HG03469 (cell line): ENCODE data around the gene ANO10.

ENCODE experiments used
- ATAC-seq: cut with Tn5 transposase; IDR thresholded peaks from one replicate; pipeline ENCODE4 v1.9.1; 2021; ENCODE audit warnings: mild to moderate bottlenecking, moderate library complexity, moderate number of reproducible peaks; ENCODE audit not compliant: unreplicated experiment

ANO10 gene

DNA sequence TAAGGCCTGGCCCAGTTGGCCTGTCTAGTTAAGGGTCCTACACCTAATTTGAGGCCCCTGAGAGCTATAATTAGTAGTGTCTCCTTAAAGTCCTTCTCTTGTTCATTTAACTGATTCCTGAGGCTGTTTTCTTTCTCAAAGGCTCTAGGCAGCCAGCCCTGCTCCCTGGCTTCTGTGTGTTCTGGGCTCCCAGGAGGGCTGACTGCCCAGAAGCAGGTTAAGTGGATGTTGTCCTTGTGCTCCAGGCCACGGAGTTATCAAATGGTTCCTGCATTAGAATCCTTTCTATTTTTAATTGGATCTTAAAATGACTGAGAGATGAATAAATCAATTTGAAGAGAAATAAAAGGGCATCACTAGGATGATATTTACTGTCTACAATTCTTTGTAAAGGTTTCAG, 195.4 kb downstream of the ANO10 start:
- no peak for ATAC-seq

DNA sequence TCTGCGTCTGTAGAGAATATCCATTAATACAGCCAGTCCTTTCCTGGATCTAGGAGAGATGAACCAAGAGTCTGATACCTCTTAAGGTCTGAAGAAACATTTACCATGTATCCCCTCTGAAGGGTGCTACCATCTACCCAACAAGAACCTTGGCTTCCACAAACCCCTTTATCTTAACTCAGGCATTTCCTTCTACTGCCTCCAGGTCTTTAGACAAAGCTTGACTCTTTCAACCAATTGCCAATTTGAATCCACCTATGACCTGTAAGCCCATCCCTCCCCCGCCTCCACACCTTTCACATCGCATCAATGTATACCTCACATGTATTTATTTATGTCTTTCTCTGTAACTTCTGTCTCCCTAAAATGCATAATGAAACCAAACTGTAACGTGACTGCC, 196.0 kb downstream of the ANO10 start:
- ATAC-seq = no peak

DNA sequence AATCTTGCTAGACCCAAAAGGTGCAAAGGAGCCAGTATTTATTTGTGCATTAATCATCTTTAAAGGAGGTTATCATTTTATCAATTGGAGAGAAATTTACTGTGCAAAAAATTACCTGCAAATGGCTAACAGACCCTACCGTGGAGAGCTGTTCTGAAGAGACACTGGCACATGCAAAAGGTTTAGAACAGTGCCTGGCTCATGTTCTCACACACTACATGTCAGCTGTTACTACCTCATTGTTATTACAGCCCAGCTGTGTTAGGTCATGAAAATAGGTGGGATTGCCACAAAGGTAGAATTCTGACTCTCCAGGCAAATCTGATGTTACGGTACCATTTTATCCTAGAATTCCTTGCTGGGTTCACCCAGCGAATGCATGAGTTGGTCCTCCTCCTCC, 198.2 kb downstream of the ANO10 start:
- no peak for ATAC-seq

DNA sequence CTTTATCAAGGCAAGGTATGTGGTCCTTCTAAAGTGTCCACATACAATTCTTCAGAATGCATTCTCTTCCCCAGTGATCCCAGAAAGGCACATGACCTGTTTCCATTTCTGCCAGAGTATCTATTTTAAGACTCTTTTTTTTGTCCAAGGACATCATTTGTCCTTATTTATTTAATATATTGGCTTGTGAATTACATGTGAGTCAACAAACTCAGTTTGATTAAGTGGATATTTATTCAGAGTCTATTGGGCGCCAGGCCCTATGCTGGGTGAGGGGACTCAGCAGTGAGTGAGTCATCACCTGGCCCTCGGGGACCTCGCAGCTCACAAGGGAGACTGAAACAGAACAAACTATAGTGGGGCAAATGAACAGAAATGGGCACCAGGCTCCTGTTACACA, 198.7 kb downstream of the ANO10 start:
- ATAC-seq = no peak

DNA sequence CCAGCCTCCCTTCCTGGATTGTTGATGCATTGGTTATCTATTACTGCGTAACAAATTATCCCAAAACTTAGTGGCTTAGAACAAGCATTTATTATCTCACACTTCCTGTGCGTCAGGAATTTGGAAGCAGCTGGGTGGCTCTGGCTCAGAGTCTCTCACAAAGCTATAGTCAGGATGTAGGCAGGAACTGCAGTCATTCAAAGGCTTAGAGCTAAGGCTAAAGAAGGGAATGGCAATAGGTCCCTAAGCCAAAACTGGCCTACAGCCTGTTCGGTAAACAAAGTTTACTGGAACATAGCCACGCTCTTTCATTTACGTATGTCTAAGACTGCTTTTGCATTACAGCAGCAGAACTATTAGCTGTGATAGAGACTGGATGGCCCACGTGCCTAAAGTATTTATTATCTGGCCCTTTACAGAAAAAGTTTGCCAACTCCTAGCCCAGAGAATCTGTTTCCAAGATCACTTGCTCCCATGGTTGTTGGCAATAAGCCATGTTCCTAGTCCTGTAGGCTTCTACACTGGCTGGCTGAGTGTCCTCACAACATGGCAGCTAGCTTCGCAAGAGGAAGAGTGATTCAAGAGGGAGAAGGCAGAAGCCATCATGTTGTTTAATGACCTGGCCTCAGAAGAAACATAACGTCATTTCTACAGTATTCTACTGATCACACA, 203.1 kb downstream of the ANO10 start:
- ATAC-seq = no peak

DNA sequence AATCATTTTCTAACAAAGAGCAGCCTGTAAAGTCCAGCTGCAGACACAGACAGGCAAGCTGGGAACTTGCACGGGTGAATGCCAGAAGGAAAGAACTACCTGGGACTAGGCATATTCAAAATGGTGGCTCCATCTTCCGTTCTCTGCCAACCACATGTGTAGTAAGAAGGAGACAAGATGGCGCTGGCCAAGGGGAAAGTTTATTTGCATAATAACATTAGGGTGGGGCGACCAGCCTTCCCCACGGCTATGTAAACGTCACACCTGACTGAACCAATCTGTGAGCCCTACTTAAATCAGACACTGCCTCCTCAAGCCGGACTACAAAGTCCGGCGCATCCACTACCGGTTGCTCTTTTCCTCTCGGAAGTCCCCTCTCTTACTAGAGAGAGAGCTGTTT, 204.7 kb downstream of the ANO10 start:
- ATAC-seq = no peak

DNA sequence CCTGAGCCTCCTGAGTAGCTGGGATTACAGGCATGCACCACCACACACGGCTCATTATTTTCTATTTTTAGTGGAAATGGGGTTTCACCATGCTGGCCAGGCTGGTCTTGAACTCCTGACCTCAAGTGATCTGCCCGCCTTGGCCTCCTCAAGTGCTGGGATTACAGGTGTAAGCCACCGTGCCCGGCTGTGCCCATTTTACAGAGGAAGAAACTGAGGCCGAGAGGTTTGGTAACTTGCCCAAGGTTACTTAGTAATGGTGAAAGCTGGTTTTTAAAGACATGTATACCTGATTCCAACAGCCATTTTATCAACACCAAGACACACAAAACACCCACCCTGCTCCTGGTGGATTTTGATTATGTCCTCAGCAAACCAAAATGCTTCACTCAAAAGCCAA, 206.7 kb downstream of the ANO10 start:
- no peak for ATAC-seq

DNA sequence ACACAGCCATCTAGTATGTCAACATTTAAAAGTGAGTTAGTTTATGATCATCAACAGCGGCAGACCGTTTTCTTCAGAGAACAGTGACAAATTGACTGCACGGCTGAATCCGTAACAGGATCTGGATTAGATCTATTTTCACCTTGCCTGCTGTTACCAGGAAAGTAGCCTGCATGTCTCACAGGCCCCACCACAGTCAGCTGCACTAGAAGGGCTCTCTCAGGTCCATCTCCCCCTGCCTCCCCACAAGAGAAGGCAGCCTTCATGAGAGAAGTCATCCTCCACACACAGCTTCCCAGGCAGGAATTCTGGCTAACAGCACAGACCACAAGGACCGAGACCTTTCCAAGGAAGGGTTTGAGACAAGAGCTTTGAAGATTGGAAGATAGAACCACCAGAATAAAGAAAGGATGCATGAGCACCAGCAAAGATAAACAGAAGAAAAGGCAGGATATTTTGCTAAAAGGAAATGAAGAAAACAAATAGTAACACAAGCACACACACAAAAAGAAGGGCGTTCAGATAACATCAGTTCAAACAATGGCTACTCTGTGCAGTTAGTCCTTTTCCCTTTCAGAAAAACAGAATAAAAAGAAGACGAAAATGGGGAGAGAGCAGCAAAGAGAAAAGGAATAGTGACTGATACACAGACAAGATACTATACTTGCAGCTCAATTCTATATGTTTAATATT, 208.0 kb downstream of the ANO10 start:
- no peak for ATAC-seq

DNA sequence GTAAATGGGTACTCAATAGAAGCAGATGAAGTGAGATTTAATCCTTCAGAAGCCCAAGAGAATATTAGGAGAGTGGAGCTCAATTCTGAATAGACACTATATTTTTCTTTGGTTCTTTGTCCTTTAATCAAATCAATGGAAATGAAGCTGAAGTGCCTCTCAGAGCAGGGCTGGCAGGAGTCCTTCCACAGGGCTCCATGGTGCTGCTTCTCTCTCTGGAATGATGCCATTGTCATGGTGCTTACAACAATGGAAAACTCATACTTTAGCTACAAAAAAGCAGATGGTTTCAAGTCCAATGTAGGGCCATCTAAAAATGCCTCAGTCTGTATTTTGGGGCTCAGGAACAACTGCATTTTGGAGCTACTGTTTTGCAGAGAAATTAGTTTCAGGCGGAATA, 210.4 kb downstream of the ANO10 start:
- no peak for ATAC-seq

DNA sequence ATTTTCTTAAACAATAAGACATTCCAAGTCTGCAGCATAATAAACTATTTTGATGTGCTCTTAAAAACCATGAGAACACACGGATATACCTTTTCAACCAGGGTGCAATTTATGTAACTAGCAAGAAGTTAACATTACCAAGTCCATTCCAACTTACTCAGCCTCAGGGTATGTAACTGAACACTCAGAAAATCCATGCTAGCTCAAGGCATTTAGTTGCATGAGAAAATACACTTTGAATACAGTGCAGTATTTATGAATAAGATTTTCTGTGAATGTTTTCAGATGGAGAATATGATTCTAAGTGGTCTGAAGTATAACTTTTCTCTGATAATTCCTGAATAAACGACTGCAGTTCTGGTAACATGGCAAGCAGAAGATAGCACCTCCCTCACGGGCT, 211.2 kb downstream of the ANO10 start:
- ATAC-seq = no peak

DNA sequence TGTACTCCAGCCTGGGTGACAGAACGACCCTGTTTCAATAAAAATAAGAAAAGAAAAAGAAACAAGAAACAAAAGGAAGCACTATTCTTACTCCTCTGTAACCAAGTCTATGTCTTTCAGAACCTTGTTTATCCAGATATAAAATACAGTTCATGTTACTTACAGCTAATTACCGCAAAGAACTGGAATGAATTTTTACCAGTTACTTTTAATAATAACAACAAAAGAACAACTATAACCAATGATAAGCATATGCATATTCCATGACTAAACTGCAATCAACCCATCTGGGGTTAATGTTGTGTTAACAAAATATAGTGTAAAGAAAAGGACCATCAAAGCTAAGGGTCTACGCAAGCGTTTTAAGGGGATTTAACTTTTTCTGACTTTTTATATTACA, 212.3 kb downstream of the ANO10 start:
- ATAC-seq = no peak

DNA sequence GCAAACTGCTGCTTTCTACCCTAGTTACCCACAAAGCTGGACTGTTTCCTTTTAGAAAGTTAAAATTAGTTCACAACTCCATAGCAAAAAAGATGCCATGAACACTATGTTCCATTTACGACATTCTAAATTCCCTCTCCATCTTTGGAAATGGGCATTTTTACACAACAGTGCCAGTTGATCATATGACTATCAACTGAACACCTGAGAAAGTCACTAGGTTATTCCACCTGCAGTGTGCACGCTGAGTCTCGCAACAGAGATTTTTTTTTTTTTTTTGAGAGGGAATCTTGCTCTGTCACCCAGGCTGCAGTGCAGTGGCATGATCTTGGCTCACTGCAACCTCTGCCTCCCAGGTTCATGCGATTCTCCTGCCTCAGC, 215.2 kb downstream of the ANO10 start:
- no peak for ATAC-seq

DNA sequence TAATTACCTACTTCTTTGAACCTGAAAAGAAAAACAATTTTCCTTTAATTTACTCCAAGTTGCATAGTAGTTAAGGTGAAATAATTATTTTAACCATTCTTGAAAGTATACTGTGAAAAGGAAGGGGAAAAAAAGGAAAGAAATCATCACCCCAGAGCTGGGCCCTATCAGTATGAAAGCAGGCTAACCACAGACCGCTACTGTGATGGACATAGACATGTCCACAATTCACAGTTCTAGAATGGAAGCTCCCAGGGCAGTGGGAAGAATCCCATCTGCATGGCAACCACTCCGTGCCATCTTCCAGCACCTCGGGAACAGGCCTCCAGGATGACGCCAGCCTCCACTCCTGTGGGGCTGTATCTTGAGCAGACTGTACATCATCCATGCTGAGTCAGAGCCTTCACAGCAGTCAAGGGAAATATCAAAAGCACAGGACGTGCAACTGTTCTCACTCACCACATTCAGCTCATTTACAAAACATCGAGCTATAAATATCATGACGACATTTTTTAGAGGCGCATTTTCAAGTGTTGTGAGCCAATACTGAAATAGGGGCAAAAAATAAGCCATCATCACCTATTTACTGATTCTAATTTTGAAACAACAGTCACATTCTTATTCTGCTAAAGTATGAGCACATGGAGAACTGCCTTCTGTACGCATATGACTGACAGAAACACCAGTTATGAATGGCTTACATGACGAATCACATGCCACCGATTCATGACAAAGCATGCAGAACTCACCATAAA, 215.7 kb downstream of the ANO10 start:
- ATAC-seq = no peak

DNA sequence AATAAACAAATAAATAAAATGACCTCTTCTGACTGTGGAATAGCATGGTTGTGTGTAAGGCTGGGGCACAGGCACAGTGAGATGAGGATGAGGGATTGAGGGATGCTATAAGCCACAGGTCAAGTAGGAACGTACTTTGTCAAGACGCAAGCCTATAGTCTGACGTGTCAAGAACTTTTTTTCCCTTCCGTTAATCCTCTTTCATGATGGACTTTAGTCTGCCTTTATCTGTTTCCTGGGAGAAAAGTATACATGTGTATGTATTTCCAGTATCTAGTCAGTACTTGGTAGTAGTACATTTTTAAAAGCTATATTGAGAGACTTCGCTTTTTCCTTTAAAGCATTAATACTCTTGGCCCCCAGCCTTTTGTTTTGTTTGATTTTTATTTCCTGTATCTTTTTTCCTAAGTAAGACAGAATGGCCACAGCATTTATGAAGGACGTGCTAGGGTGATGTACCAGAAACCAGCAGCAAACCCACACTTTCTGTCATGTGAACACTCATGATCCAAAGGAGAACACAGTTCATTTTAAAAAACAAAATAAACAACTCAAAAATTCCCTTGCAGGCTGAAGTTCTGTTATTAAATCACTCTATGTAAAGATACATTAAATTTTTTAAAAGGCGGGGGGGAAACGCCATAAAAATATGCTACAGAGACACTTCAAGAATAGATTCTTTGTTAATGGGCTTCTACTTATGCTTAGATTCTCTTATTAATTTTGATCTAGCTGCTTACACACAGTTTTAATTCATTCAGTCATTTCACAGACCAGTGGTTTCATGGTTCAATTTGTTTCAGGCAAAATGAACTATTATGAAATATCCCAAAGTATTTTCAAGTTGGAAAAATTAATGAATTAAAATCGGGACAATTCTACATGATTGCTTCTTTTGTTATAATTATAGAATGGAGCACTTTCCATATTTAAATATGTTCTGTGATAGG, 220.8 kb downstream of the ANO10 start:
- no peak for ATAC-seq

DNA sequence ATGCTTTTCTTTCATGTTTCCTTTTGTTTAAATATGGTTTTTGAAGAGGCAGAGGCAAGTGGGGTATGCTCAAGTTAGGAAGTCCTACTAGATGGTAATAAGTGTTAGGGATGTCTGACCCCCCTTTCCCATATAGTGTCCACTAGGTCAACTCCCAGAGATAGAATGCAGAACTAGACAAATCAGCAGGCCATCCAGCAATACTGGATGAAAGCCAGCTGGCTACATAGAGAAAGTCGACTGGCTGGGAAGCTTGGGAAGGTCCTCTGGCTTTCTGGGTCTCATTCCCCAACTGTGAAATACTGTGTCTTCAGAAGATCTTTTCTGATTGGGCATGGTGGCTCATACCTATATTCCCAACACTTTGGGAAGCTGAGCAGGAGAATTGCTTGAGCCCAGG, 221.6 kb downstream of the ANO10 start:
- ATAC-seq = no peak

DNA sequence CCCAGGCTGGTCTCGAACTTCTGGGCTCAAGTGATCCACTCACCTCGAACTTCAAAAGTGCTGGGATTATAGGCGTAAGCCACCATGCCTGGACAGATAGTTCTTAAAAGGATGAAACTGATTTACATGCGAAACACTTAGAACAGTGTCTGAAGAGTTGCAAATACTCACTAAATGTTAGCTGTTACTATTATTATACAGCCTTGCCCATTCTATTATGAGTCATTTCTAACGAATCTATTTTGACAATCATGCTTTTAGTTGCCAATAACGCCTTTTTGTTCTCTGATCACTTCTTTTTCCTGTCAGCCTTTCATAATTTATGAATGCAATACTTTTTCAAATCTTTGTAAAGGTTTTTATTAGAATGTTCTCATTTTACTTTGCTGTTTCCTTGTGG, 222.8 kb downstream of the ANO10 start:
- no peak for ATAC-seq

DNA sequence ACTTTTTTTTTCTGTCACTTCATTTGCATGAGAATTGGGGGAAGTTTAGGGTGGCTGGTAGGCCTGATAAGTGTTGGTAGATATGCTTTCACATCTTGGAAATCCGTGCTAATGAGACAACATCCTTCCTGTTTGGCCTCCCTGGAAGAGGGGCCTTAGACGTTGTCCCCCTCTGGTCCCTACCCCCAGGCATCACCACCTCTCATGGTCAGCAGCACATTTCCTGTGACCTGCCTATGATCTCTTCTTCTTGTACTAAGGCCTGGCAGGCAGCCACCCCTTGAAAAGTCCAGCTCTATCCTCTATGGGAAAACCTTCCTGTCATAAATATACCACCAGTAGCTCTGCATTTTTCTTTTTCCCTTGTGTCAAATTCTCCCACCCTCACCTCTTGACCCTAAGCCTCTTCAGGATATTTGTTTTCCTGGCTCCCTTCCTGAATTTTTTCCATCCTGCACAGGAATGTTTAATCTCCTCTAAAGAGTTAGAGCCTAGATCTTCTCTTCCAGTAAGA, 227.7 kb downstream of the ANO10 start:
- ATAC-seq = no peak

DNA sequence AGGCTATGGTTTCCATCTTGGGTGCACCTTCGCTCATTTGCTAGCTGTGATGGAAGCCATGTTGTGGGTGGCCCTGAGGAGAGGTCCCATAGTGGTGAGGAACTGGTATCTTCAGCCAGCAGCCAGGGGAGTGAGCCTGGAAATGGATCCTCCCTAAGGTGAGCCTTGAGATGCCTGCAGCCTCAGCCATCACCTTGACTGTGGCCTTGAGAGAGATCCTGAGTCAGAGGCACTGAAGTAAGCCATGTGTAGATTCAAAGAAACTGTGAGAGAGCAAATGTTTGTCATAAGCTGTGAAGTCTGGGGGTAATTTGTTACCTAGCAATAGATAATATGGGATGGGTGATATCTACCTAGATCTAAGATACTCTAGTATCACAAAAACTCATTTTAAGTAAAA, 230.2 kb downstream of the ANO10 start:
- ATAC-seq = no peak

DNA sequence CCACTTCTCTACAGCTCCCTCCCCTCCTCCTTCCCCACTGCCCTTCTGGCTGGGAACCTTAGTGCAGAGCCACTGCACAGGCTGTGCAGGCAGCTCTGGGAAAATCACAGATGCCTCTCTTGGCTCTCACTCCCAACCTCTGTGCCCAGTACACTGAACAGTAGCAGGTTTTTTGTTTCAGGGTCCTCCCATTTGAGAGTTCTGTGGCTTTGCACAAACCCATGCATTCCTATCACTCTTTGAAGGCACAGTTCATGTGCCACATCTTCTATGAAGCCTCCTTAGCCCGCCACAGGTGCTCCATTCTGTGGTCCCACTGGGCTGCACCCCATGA, 231.6 kb downstream of the ANO10 start:
- no peak for ATAC-seq

DNA sequence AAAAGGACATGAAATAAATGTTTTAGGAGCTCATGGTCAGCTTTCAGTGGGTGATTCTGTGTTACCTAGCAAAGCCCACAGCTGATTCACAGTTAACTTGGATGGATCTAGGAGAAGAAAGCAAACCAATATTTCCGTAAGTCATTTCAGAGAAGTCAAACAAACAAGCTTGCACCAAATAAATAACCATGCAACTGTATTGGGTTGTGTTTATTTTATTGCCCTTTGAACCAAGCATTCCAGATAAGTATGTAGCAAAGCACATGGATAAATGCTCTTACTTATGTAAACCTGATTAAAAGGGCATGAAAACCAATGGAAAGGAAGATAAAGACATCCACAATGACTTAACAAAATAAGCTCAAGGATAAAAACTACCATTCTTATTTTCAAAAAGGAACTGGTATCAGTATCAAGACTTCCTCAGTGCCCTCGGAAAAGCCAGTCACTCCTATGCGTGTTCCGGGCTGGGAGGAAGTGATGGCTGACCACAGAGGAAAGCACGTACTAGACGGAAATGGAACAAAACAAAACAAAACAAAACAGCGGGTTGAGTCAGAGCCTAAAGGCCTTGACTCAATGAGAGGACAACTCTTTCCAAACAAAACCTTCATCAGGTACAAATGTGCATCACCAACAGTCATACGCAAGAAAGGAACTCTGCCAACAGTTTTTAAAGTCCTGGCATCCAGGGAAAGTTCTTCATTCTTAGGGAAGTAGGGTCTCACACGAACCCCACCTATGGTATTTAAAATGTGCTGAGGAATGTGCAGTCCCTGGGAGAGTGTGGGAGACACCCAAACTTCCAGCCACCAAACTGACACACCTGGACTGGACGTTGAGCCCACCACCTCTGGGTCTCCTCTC, 232.2 kb downstream of the ANO10 start:
- no peak for ATAC-seq
